K562 (cell line): ENCODE measurements around the gene RNF213. TPM values are rescaled to one million over a fixed set of nuclear protein-coding genes. Genes with fewer than 3 reads are reported as not detected.

Source experiments
- CC2D1A ChIP-seq: fragments of 450-650 bp; IDR thresholded peaks from 2 replicates; pipeline ENCODE4 v1.6.1; 2017; ENCODE audit warnings: mild to moderate bottlenecking
- ELF1 ChIP-seq: fragments of 200-800 bp; sonication (Bioruptor generic); IDR thresholded peaks from 2 replicates; pipeline ENCODE4 v1.6.1; 2016; ENCODE audit warnings: missing genetic modification characterization, missing compliant biosample characterization
- FIP1L1 ChIP-seq: fragments of 200-400 bp; formaldehyde crosslinking; IDR thresholded peaks from 2 replicates; pipeline ENCODE4 v1.6.1; 2018; ENCODE audit warnings: mild to moderate bottlenecking, low read depth, low read length; ENCODE audit not compliant: poor library complexity, severe bottlenecking
- HDGF ChIP-seq: fragments of 450-650 bp; IDR thresholded peaks from 2 replicates; pipeline ENCODE4 v1.6.1; 2016
- HMG20B ChIP-seq: fragments of 250-450 bp; sonication (Bioruptor Pico); IDR thresholded peaks from 2 replicates; pipeline ENCODE4 v1.5.0; 2021; ENCODE audit warnings: mild to moderate bottlenecking
- MAZ ChIP-seq, 2 experiments: fragments of 450-650 bp in 1 of 2; sonication (generic) in 1 of 2; formaldehyde crosslinking; IDR thresholded peaks in 1 of 2; conservative IDR thresholded peaks in 1 of 2; 2 replicates each; pipeline versions ENCODE4 v1.4.0 to v1.5.0; 2020; ENCODE audit warnings: mild to moderate bottlenecking in 1 of 2, missing genetic modification reagents in 1 of 2
- MCM7 ChIP-seq, 2 experiments: fragments of 450-650 bp; IDR thresholded peaks; 2 replicates each; pipeline ENCODE4 v1.6.1; 2016 to 2018
- RNF2 ChIP-seq: sonication (generic); IDR thresholded peaks from 2 replicates; pipeline ENCODE4 v1.6.1; 2016
- SRF ChIP-seq, 2 experiments: fragments of 250-450, 450-650 bp in 1 of 2; sonication (Bioruptor Pico) in 1 of 2; sonication (generic) in 1 of 2; formaldehyde crosslinking; IDR thresholded peaks; 2 replicates each; pipeline versions ENCODE4 v1.5.0 to v1.5.1; 2020 to 2022; ENCODE audit warnings: mild to moderate bottlenecking in 1 of 2, missing genetic modification reagents in 1 of 2
- ZBTB17 ChIP-seq: fragments of 450-650 bp; formaldehyde crosslinking; IDR thresholded peaks from 2 replicates; pipeline ENCODE4 v1.4.0; 2020; ENCODE audit warnings: mild to moderate bottlenecking
- ZNF551 ChIP-seq: fragments of 250-450 bp; sonication (Bioruptor Pico); IDR thresholded peaks from 2 replicates; pipeline ENCODE4 v1.5.0; 2021; ENCODE audit warnings: mild to moderate bottlenecking, moderate library complexity
- microRNA-seq: library from miRNA; unstranded; fragments of <30 nt; microRNA quantifications from one replicate; pipeline ENCODE4, GENCODE V29; 2018; ENCODE audit warnings: borderline microRNAs expressed
- polyA plus RNA-seq, 8 experiments: library from polyadenylated mRNA; depleted of rRNA in 4 of 8; stranded (reverse) in 5 of 8; unstranded in 3 of 8; fragments of >200 nt; fragmentation: Nextera tagmentation in 2 of 8; fragmentation: Illumina TruSeq in 1 of 8; extraction: Ambion mirVana in 2 of 8; extraction: Trizol in 1 of 8; gene quantifications; 2 replicates each; pipeline versions ENCODE4 v1.2.1 to v1.2.3, GENCODE V29; 2011 to 2014; ENCODE audit warnings: inconsistent platforms in 1 of 8, missing spikeins in 1 of 8
- small RNA-seq: library from RNA; depleted of rRNA; stranded (forward); fragments of <200 nt; gene quantifications from one replicate; pipeline ENCODE3, GENCODE V24; 2014
- total RNA-seq, 7 experiments: library from RNA; depleted of rRNA in 6 of 7; stranded (reverse); fragments of >200 nt in 6 of 7; fragmentation: Illumina TruSeq in 2 of 7; extraction: Trizol in 2 of 7; gene quantifications; 2 replicates each; pipeline versions ENCODE4 v1.2.1 to v1.2.3, GENCODE V29; 2011 to 2021; ENCODE audit warnings: low replicate concordance in 1 of 7
- TF ChIP-seq, protein P1 (sequence below): sonication (generic); formaldehyde crosslinking; IDR thresholded peaks from 2 replicates; pipeline ENCODE4 v1.8.0; 2022; ENCODE audit warnings: missing genetic modification reagents, mild to moderate bottlenecking, borderline replicate concordance
- TF ChIP-seq, protein P2 (sequence below): conservative IDR thresholded peaks from 2 replicates; pipeline ENCODE4 v1.6.1; 2011; ENCODE audit warnings: low read depth, mild to moderate bottlenecking, low read length; ENCODE audit not compliant: control insufficient read depth

Gene RNF213
- total and polyA plus RNA-seq, 9 of the 15 experiments (the other 6 are each of a cell fraction or from before 2014, with no cell fraction given) = 5.3 to 33.6 (median 17.9) TPM

DNA sequence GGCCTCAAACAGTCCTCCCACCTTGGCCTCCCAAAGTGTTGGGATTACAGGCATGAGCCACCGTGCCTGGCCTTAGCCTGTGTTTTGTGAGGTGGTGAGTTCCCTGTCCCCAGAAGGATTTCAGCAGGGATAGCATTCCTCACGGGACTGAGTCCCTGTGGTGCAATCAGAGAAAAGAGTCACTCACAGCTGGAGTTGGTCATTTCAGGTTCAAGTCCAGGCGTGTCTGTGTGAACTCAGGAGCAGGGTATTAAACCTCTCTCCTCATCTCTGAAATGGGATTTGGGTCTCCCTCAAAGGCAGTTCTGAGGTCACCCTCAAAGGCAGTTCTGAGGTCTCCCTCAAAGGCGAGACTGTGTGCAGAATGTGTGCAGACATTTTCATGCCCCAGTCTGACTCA lies 187.1 kb downstream of the RNF213 start (continued):
- TF ChIP-seq ZNF551 (no peak), FIP1L1 (no peak), RNF2 (no peak), HMG20B (CRISPR knock-in tag) (no peak), HDGF (no peak), CC2D1A (no peak), ELF1 (tag) (no peak), SRF (CRISPR knock-in tag; IDR thresholded peaks at IDR 0.05) (no peak), ZBTB17 (CRISPR knock-in tag) (no peak), MCM7 (IDR thresholded peaks at IDR 0.05) (no peak), MAZ (CRISPR knock-in tag; conservative IDR thresholded peaks at IDR 0.05 in 1 of 2, IDR thresholded peaks at IDR 0.05 in 1 of 2) (no peak)
- TF ChIP-seq, protein P1, sequence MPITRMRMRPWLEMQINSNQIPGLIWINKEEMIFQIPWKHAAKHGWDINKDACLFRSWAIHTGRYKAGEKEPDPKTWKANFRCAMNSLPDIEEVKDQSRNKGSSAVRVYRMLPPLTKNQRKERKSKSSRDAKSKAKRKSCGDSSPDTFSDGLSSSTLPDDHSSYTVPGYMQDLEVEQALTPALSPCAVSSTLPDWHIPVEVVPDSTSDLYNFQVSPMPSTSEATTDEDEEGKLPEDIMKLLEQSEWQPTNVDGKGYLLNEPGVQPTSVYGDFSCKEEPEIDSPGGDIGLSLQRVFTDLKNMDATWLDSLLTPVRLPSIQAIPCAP (CRISPR knock-in tag) = no peak
- TF ChIP-seq, protein P2, sequence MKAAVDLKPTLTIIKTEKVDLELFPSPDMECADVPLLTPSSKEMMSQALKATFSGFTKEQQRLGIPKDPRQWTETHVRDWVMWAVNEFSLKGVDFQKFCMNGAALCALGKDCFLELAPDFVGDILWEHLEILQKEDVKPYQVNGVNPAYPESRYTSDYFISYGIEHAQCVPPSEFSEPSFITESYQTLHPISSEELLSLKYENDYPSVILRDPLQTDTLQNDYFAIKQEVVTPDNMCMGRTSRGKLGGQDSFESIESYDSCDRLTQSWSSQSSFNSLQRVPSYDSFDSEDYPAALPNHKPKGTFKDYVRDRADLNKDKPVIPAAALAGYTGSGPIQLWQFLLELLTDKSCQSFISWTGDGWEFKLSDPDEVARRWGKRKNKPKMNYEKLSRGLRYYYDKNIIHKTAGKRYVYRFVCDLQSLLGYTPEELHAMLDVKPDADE = no peak
- TF ChIP-seq, all 486 proteins: peak for 0

Small RNA genes within 50 kb of the gene (microRNA-seq; reads per million reads assigned to microRNA genes)
- gene MIR4730 = not detected

Small RNA genes within 50 kb of the gene (small RNA-seq; reads per million reads assigned to genes)
- gene MIR4730 = not detected

Other genes starting within 250 kb of the RNF213 start
Only the 7 nearest of the 9 such genes appear.
- gene GAA, start 159.3 kb upstream of the RNF213 start, total RNA-seq (2014; rRNA removed) = 6.1 and 6.4 TPM in 2 replicates
- gene GAA, start 159.3 kb upstream of the RNF213 start, total RNA-seq (2014; rRNA removed; fragmentation: Illumina TruSeq; extraction: Trizol) = 1.1 and 1.2 TPM in 2 replicates
- gene GAA, start 159.3 kb upstream of the RNF213 start, total RNA-seq (2015; rRNA removed; fragmentation: Illumina TruSeq; extraction: Trizol) = 1.0 and 1.5 TPM in 2 replicates
- 3.8 and 4.0 TPM in 2 replicates for gene GAA, start 159.3 kb upstream of the RNF213 start, total RNA-seq (2021)
- gene GAA, start 159.3 kb upstream of the RNF213 start, polyA plus RNA-seq (2011; rRNA removed) = 1.7 and 2.6 TPM in 2 replicates
- 1.9 TPM in 2 replicates for gene GAA, start 159.3 kb upstream of the RNF213 start, polyA plus RNA-seq (2014; fragmentation: Illumina TruSeq; extraction: Trizol)
- gene GAA, start 159.3 kb upstream of the RNF213 start, polyA plus RNA-seq (2014; fragmentation: Nextera tagmentation; extraction: Ambion mirVana) = under 1 TPM; 0.15 to 0.87 TPM
- 5.8 and 6.0 TPM in 2 replicates for gene GAA, start 159.3 kb upstream of the RNF213 start, polyA plus RNA-seq (2014; rRNA removed)
- gene EIF4A3, start 113.7 kb upstream of the RNF213 start, total RNA-seq (2014; rRNA removed) = 121 and 124 TPM in 2 replicates
- gene EIF4A3, start 113.7 kb upstream of the RNF213 start, total RNA-seq (2014; rRNA removed; fragmentation: Illumina TruSeq; extraction: Trizol) = 147 and 157 TPM in 2 replicates
- gene EIF4A3, start 113.7 kb upstream of the RNF213 start, total RNA-seq (2015; rRNA removed; fragmentation: Illumina TruSeq; extraction: Trizol) = 126 and 130 TPM in 2 replicates
- 133 and 139 TPM in 2 replicates for gene EIF4A3, start 113.7 kb upstream of the RNF213 start, total RNA-seq (2021)
- gene EIF4A3, start 113.7 kb upstream of the RNF213 start, polyA plus RNA-seq (2011; rRNA removed) = 128 and 171 TPM in 2 replicates
- gene EIF4A3, start 113.7 kb upstream of the RNF213 start, polyA plus RNA-seq (2014; fragmentation: Illumina TruSeq; extraction: Trizol) = 127 and 131 TPM in 2 replicates
- gene EIF4A3, start 113.7 kb upstream of the RNF213 start, polyA plus RNA-seq (2014; fragmentation: Nextera tagmentation; extraction: Ambion mirVana) = 10 to 100 TPM; 62.7 to 67.0 TPM
- 103 and 134 TPM in 2 replicates for gene EIF4A3, start 113.7 kb upstream of the RNF213 start, polyA plus RNA-seq (2014; rRNA removed)
- not detected in 2 replicates for gene CARD14, start 90.8 kb upstream of the RNF213 start, total RNA-seq (2014; rRNA removed)
- gene CARD14, start 90.8 kb upstream of the RNF213 start, total RNA-seq (2014; rRNA removed; fragmentation: Illumina TruSeq; extraction: Trizol) = not detected in 2 replicates
- not detected in 2 replicates for gene CARD14, start 90.8 kb upstream of the RNF213 start, total RNA-seq (2015; rRNA removed; fragmentation: Illumina TruSeq; extraction: Trizol)
- gene CARD14, start 90.8 kb upstream of the RNF213 start, total RNA-seq (2021) = not detected in 2 replicates
- gene CARD14, start 90.8 kb upstream of the RNF213 start, polyA plus RNA-seq (2011; rRNA removed) = not detected in 2 replicates
- not detected in 2 replicates for gene CARD14, start 90.8 kb upstream of the RNF213 start, polyA plus RNA-seq (2014; fragmentation: Illumina TruSeq; extraction: Trizol)
- not detected for gene CARD14, start 90.8 kb upstream of the RNF213 start, polyA plus RNA-seq (2014; fragmentation: Nextera tagmentation; extraction: Ambion mirVana)
- gene CARD14, start 90.8 kb upstream of the RNF213 start, polyA plus RNA-seq (2014; rRNA removed) = not detected in 2 replicates
- 5.1 and 7.3 TPM in 2 replicates for gene SGSH, start 40.5 kb upstream of the RNF213 start, total RNA-seq (2014; rRNA removed)
- gene SGSH, start 40.5 kb upstream of the RNF213 start, total RNA-seq (2014; rRNA removed; fragmentation: Illumina TruSeq; extraction: Trizol) = 2.5 and 2.6 TPM in 2 replicates
- gene SGSH, start 40.5 kb upstream of the RNF213 start, total RNA-seq (2015; rRNA removed; fragmentation: Illumina TruSeq; extraction: Trizol) = 4.6 and 4.9 TPM in 2 replicates
- 11.8 and 15.7 TPM in 2 replicates for gene SGSH, start 40.5 kb upstream of the RNF213 start, total RNA-seq (2021)
- gene SGSH, start 40.5 kb upstream of the RNF213 start, polyA plus RNA-seq (2011; rRNA removed) = 2.5 and 4.8 TPM in 2 replicates
- gene SGSH, start 40.5 kb upstream of the RNF213 start, polyA plus RNA-seq (2014; fragmentation: Illumina TruSeq; extraction: Trizol) = 6.3 and 11.2 TPM in 2 replicates
- under 1 TPM; 0.25 to 0.31 TPM for gene SGSH, start 40.5 kb upstream of the RNF213 start, polyA plus RNA-seq (2014; fragmentation: Nextera tagmentation; extraction: Ambion mirVana)
- gene SGSH, start 40.5 kb upstream of the RNF213 start, polyA plus RNA-seq (2014; rRNA removed) = 8.2 and 9.8 TPM in 2 replicates
- gene SLC26A11, start 40.4 kb upstream of the RNF213 start, total RNA-seq (2014; rRNA removed) = 1.5 and 3.4 TPM in 2 replicates
- 0.38 and 0.91 TPM in 2 replicates for gene SLC26A11, start 40.4 kb upstream of the RNF213 start, total RNA-seq (2014; rRNA removed; fragmentation: Illumina TruSeq; extraction: Trizol)
- gene SLC26A11, start 40.4 kb upstream of the RNF213 start, total RNA-seq (2015; rRNA removed; fragmentation: Illumina TruSeq; extraction: Trizol) = 1.0 and 1.4 TPM in 2 replicates
- 3.1 and 4.0 TPM in 2 replicates for gene SLC26A11, start 40.4 kb upstream of the RNF213 start, total RNA-seq (2021)
- 0.52 and 0.53 TPM in 2 replicates for gene SLC26A11, start 40.4 kb upstream of the RNF213 start, polyA plus RNA-seq (2011; rRNA removed)
- gene SLC26A11, start 40.4 kb upstream of the RNF213 start, polyA plus RNA-seq (2014; fragmentation: Illumina TruSeq; extraction: Trizol) = 1.4 and 1.9 TPM in 2 replicates
- under 1 TPM in 1 of 2 experiments, not detected in 1; 0.06 TPM for gene SLC26A11, start 40.4 kb upstream of the RNF213 start, polyA plus RNA-seq (2014; fragmentation: Nextera tagmentation; extraction: Ambion mirVana)
- gene SLC26A11, start 40.4 kb upstream of the RNF213 start, polyA plus RNA-seq (2014; rRNA removed) = 2.8 and 4.2 TPM in 2 replicates
- gene ENDOV, start 154.3 kb downstream of the RNF213 start, total RNA-seq (2014; rRNA removed) = 3.1 and 5.2 TPM in 2 replicates
- 2.0 and 2.3 TPM in 2 replicates for gene ENDOV, start 154.3 kb downstream of the RNF213 start, total RNA-seq (2014; rRNA removed; fragmentation: Illumina TruSeq; extraction: Trizol)
- gene ENDOV, start 154.3 kb downstream of the RNF213 start, total RNA-seq (2015; rRNA removed; fragmentation: Illumina TruSeq; extraction: Trizol) = 2.8 and 3.7 TPM in 2 replicates
- 7.1 and 7.3 TPM in 2 replicates for gene ENDOV, start 154.3 kb downstream of the RNF213 start, total RNA-seq (2021)
- gene ENDOV, start 154.3 kb downstream of the RNF213 start, polyA plus RNA-seq (2011; rRNA removed) = 7.9 and 8.2 TPM in 2 replicates
- 4.3 and 5.0 TPM in 2 replicates for gene ENDOV, start 154.3 kb downstream of the RNF213 start, polyA plus RNA-seq (2014; fragmentation: Illumina TruSeq; extraction: Trizol)
- 1 to 10 TPM; 1.2 to 3.2 TPM for gene ENDOV, start 154.3 kb downstream of the RNF213 start, polyA plus RNA-seq (2014; fragmentation: Nextera tagmentation; extraction: Ambion mirVana)
- gene ENDOV, start 154.3 kb downstream of the RNF213 start, polyA plus RNA-seq (2014; rRNA removed) = 3.8 and 5.6 TPM in 2 replicates
- not detected in 2 replicates for gene NPTX1, start 215.8 kb downstream of the RNF213 start, total RNA-seq (2014; rRNA removed)
- gene NPTX1, start 215.8 kb downstream of the RNF213 start, total RNA-seq (2014; rRNA removed; fragmentation: Illumina TruSeq; extraction: Trizol) = not detected in 2 replicates
- not detected in 2 replicates for gene NPTX1, start 215.8 kb downstream of the RNF213 start, total RNA-seq (2015; rRNA removed; fragmentation: Illumina TruSeq; extraction: Trizol)
- 0.04 TPM in 1 of 2 replicates, not detected in the other for gene NPTX1, start 215.8 kb downstream of the RNF213 start, total RNA-seq (2021)
- gene NPTX1, start 215.8 kb downstream of the RNF213 start, polyA plus RNA-seq (2011; rRNA removed) = not detected in 2 replicates
- not detected in 2 replicates for gene NPTX1, start 215.8 kb downstream of the RNF213 start, polyA plus RNA-seq (2014; fragmentation: Illumina TruSeq; extraction: Trizol)
- gene NPTX1, start 215.8 kb downstream of the RNF213 start, polyA plus RNA-seq (2014; fragmentation: Nextera tagmentation; extraction: Ambion mirVana) = not detected
- not detected in 2 replicates for gene NPTX1, start 215.8 kb downstream of the RNF213 start, polyA plus RNA-seq (2014; rRNA removed)